ENCODE results near the gene DHRS3. TPM values are rescaled to one million over a fixed set of nuclear protein-coding genes. Genes with fewer than 3 reads are reported as not detected.
"Not testable (repeated sequence)": the region's sequence is repeated elsewhere in the genome, so short reads cannot be mapped to it uniquely, and the experiment has no call there.

Gene DHRS3
- total and polyA plus RNA-seq, 12 donors: 39.9 to 93.5 (median 63.7) TPM

DNA sequence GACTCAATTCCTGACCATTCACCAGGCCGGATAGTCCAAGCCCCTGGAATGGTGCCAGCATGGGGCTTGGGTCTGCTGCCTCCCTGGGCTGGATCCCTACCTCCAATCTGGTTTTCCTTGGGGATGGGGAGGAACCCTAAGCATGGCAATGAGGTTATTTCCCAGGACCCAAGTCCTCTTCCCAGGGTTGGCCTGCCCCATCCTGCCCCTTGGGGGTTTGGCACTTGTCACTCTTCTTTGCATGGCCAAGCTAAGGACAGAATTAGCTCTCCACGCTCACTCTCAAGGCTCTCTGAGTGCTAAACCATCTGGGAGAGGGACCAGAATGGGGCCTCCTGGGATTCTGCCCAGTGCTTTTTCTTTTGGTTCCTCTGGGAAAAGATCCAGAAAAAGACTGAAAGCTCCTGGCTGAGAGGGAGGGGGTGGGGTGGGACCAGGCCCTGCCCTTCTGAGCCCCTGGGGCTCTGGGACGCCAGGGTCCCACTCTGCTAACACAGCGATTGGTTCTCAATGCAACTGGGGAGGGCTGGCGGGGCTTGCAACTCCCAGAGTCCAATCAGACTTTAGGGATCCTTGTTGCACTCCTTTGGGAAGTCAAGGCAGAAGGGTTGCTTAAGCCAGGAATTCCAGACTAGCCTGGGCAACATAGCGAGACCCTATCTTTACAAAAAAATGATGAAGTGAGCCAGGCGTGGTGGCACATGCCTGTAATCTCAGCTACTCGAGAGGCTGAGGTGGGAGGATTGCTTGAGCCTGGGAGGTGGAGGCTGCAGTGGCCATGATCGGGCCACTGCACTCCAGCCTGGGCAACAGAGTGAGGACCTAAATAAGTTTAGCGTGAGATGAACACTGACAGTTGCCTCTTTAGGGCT, 52.7 kb downstream of the DHRS3 start:
- intact Hi-C loops (cut with DNase I): no loop called here
- TF ChIP-seq, protein P1, sequence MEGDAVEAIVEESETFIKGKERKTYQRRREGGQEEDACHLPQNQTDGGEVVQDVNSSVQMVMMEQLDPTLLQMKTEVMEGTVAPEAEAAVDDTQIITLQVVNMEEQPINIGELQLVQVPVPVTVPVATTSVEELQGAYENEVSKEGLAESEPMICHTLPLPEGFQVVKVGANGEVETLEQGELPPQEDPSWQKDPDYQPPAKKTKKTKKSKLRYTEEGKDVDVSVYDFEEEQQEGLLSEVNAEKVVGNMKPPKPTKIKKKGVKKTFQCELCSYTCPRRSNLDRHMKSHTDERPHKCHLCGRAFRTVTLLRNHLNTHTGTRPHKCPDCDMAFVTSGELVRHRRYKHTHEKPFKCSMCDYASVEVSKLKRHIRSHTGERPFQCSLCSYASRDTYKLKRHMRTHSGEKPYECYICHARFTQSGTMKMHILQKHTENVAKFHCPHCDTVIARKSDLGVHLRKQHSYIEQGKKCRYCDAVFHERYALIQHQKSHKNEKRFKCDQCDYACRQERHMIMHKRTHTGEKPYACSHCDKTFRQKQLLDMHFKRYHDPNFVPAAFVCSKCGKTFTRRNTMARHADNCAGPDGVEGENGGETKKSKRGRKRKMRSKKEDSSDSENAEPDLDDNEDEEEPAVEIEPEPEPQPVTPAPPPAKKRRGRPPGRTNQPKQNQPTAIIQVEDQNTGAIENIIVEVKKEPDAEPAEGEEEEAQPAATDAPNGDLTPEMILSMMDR (IDR thresholded peaks at IDR 0.05): no peak
- Histone ChIP-seq H3K36me3 (peaks cover 0 to 44% (median 15%) of the 10 kb centered on the region in 9 donors), H3K4me3 (no peak overlapping the region), H3K9me3 (peaks cover 0 to 30% (median 12%) of the 10 kb centered on the region in 11 donors), H3K4me1 (peaks cover 3 to 26% (median 17%) of the 10 kb centered on the region in 9 donors), H3K27ac (peak overlapping the region in 8 of 10 donors; percentile 4 to 77 (median 57)), H3K27me3 (no peaks in the 10 kb centered on the region)
- peak in 1 of 2 donors; percentile 69 for DNase-seq
- 47 to 53% methylated on average over 10 of the region's 10 CpGs for WGBS, 2 donors
- peak; percentile 71 to 89 (median 84) for ATAC-seq

DNA sequence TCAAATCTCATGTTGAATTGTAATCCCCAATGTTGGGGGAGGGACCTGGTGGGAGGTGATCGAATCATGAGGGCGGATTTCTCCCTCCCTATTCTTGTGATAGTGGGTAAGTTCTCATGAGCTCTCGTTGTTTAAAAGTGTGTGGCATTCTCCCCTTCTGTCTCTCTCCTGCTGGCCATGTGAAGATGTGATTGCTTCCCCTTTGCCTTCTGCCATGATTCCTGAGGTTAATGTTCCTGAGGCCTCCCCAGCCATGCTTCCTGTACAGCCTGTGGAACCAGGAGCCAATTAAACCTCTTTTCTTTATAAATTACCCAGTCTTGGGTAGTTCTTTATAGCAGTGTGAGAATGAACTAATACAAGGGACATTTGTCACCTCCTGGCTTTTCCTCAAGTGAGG, 53.8 kb downstream of the DHRS3 start:
- H3K27me3 ChIP-seq; ATAC-seq; intact Hi-C loops (cut with DNase I); DNase-seq; H3K4me3 ChIP-seq: not testable (repeated sequence)
- Histone ChIP-seq H3K27ac (peak overlapping the region in 4 of 10 donors; percentile 46 to 77 (median 70)), H3K9me3 (peaks cover 0 to 30% (median 12%) of the 10 kb centered on the region in 11 donors), H3K4me1 (peaks cover 3 to 26% (median 17%) of the 10 kb centered on the region in 9 donors), H3K36me3 (peaks cover 0 to 33% (median 10%) of the 10 kb centered on the region in 9 donors)
- 92 to 95% methylated on average over 3 of the region's 3 CpGs for WGBS, 2 donors

DNA sequence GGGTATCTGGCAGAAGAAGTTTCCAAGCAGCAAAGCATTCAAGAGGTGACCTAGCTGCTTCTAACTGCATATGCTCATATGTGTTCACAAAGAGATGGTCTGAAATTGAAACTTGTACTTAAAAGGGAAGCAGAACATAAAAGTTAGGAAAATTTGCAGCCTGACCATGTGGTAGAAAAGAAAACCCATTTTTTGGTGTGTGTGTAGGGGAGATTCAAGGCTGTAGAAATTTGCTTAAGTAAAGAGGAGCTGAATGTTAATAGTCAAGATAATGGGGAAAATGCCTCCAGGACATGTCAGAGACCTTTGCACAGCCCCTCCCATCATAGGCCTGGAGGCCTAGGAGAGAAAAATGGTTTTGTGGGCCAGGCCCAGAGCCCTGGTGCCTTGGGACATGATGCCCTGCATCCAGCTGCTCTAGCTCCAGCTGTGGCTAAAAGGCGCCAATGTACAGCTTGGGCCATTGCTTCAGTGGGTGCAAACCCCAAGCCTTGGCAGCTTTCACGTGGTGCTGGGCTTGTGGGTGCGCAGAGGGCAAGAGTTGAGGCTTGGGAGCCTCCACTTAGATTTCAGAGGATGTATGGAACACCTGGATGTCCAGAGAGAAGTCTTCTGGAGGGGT, 54.9 kb downstream of the DHRS3 start:
- Histone ChIP-seq H3K4me1 (peaks cover 3 to 26% (median 17%) of the 10 kb centered on the region in 9 donors), H3K9me3 (peaks cover 0 to 30% (median 12%) of the 10 kb centered on the region in 11 donors), H3K27ac (no peak overlapping the region), H3K27me3 (no peaks in the 10 kb centered on the region), H3K4me3 (no peak overlapping the region), H3K36me3 (peaks cover 0 to 21% (median 2%) of the 10 kb centered on the region in 9 donors)
- ATAC-seq: no peak
- WGBS, 2 donors: 60 to 79% methylated on average over 3 of the region's 3 CpGs
- intact Hi-C loops (cut with DNase I): no loop called here
- no peak for DNase-seq
- TF ChIP-seq, protein P1 (IDR thresholded peaks at IDR 0.05): no peak

DNA sequence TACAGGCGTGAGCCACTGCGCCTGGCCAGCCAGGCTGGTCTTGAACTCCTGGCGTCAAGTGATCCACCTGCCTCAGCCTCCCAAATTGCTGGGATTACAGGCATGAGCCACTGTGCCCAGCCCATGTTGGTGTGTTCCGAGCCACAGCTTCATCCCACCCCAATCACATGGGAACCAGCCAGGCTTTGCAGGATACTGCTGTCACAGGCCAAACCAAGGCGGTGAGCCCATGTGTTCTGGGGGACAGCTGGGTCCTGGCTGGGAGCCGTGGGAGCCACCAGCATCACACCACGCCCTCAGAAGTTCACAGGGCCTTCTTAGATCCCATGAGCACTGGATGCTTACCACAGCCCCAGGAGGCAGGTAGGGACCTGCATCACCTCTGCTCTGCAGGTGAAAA, 56.9 kb downstream of the DHRS3 start:
- Histone ChIP-seq H3K27me3 (no peaks in the 10 kb centered on the region), H3K9me3 (peaks cover 0 to 30% (median 12%) of the 10 kb centered on the region in 11 donors), H3K4me1 (peaks cover 6 to 37% (median 24%) of the 10 kb centered on the region in 9 donors), H3K4me3 (no peak overlapping the region), H3K36me3 (peaks cover 0 to 2% (median 0%) of the 10 kb centered on the region in 9 donors), H3K27ac (no peak overlapping the region)
- no peak for ATAC-seq
- TF ChIP-seq, protein P1 (IDR thresholded peaks at IDR 0.05): no peak
- DNase-seq: no peak
- intact Hi-C loops (cut with DNase I): no loop called here
- WGBS, 2 donors: 95 to 97% methylated on average over 7 of the region's 7 CpGs
